ENCODE measurements around the gene AGAP1.
A peak's percentile ranks its signal among the peaks of the same experiment; 100 is the strongest.

GRCh38 chr2:235936493-235936892 is 442.6 kb downstream of the AGAP1 start:
- TF ChIP-seq, protein P1, sequence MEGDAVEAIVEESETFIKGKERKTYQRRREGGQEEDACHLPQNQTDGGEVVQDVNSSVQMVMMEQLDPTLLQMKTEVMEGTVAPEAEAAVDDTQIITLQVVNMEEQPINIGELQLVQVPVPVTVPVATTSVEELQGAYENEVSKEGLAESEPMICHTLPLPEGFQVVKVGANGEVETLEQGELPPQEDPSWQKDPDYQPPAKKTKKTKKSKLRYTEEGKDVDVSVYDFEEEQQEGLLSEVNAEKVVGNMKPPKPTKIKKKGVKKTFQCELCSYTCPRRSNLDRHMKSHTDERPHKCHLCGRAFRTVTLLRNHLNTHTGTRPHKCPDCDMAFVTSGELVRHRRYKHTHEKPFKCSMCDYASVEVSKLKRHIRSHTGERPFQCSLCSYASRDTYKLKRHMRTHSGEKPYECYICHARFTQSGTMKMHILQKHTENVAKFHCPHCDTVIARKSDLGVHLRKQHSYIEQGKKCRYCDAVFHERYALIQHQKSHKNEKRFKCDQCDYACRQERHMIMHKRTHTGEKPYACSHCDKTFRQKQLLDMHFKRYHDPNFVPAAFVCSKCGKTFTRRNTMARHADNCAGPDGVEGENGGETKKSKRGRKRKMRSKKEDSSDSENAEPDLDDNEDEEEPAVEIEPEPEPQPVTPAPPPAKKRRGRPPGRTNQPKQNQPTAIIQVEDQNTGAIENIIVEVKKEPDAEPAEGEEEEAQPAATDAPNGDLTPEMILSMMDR (IDR thresholded peaks at IDR 0.05; ENCODE audit: low read depth, low read length, poor library complexity, severe bottlenecking) = peak; percentile 57
- no peak for TF ChIP-seq EZH2phosphoT487 (IDR thresholded peaks at IDR 0.05; ENCODE audit: borderline replicate concordance, low read length)

All from DOHH2 (cell line).